Stimulated activated CD4-positive, alpha-beta T cell treated with anti-CD3 and anti-CD28 coated beads, Interleukin-1b, Interleukin-23, amount 100 ng/mL, for 24 hours (primary cell): ENCODE measurements around the gene CFLAR.

ENCODE experiments used
- DNase-seq, 4 experiments: peaks; one replicate each; pipeline ENCODE4 v3.0.0-alpha.2; 2020; ENCODE audit warnings: low read depth in 4 of 4, low spot score in 1 of 4

Gene CFLAR

DNA sequence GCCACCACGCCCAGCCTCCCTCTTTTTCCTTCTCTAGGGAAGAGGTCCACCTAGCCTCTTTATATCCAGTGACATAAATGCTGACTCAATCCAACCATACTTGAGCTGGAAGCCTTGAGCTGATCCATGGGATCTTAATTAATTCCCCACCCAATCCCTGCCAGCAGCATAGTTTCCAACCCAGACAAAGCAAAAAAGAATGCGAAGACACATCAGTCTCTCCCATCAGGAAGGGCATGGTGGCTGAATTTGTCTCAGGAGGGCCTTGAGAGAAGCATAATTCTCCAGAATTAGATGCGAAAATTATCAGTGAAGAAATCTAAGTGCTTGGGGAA lies 89.5 kb downstream of the CFLAR start:
- DNase-seq = no peak

DNA sequence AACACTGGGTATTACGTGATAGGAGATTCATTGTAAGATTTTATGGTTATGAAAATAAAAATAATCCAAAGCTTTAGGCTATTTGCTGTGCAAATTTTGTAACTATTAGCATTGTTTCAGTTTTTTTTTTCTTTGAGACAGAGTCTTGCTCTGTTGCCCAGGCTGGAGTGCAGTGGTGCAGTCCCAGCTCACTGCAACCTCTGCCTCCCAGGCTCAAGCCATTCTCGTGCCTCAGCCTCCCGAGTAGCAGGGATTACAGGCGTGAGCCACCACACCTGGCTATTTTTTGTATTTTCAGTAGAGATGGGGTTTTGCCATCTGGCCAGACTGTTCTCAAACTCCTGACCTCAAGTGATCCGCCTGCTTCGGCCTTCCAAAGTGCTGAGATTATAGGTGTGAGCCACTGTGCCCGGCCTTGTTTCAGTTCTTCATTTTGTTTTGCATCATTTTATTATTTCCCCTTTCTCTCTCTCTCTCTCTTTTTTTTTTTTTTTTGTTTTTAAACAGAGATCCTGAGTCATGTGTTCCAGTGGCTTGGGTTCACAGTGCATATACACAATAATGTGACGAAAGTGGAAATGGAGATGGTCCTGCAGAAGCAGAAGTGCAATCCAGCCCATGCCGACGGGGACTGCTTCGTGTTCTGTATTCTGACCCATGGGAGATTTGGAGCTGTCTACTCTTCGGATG lies 92.7 kb downstream of the CFLAR start:
- DNase-seq = no peak

DNA sequence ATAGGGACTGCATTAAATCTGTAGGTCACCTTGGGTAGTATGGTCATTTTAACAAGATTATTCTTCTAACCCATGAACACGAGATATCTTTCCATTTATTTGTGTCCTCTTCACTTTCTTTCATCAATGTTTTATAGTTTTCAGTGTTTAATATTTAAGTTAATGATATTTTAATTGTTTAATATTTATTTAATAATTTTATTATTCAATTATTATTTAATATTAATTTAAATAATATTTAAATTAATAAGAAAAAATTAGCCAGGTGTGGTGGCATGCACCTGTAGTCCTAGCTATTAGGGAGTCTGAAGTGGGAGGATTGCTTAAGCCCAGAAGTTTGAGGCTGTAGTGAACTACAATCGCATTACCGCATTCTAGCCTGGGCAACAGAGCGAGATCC lies 100.0 kb downstream of the CFLAR start:
- DNase-seq = no peak

DNA sequence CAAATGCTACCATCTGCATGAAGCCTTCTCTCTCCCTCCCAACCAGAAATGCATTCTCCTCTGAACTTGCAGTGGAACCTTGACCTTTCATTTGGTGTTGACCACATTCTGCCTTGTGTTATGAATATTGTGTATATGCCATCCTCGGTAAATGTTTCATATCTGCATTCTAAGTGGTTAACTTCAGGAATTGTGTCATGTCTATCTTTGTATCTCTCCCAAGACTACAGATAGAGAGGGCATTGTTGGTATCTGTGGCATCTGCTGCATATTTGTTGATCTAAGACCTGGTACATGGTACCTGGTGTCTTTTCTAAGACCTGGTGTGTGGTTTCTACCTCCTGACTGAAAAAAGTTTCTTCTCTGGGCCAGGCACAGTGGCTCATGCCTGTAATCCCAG lies 101.0 kb downstream of the CFLAR start:
- no peak for DNase-seq

DNA sequence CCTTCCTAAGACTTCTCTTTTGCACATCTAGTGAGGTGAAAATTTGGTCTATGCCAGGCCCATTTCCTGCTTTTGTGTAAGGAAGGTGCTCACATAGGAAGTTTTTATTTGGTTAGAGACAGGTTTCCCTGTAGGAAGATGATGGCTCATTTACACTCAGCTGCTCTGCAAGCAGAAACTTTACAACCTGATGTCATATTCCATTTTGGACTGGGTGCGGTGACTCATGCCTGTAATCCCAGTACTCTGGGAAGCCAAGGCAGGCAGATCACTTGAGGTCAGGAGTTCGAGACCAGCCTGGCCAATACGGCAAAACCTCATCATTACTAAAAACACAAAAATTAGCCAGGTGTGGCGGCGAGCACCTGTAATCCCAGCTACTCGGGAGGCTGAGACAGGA lies 102.8 kb downstream of the CFLAR start:
- no peak for DNase-seq

DNA sequence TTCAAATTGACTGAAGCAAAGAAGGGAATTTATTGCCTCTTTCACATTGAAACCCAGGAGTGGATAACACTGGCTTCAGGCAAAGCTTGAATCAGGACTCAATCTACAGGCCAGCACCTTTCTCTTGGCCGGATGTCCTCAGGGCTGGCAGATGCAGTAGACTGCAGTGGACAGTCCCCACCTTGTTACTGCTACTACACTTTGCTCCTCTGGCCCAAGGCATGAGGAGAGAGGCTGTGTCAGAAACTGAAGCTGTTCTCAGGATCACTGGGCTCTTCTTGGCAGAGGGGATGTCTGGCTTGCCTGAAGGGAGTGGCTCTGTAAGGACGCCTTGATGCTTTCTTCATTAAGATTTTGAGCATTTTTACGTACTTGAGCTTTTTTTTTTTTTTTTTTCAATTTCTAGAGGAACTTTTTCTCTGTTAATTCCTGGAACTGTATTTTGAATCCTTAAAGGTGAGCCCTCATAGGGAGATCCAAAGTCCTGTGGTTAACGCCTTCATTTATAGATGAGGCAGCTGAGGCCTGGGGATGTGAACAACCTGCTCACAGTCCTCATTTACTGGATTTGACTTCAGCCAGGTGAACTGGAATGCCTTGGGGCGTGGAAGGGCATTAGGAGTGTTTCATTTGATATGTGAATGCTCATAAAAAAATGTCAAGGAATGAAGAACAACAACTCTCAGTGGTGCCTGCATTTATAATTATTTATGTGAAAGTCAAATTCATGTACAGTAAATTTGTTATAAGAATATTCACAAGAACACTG lies 103.5 kb downstream of the CFLAR start:
- DNase-seq = no peak

DNA sequence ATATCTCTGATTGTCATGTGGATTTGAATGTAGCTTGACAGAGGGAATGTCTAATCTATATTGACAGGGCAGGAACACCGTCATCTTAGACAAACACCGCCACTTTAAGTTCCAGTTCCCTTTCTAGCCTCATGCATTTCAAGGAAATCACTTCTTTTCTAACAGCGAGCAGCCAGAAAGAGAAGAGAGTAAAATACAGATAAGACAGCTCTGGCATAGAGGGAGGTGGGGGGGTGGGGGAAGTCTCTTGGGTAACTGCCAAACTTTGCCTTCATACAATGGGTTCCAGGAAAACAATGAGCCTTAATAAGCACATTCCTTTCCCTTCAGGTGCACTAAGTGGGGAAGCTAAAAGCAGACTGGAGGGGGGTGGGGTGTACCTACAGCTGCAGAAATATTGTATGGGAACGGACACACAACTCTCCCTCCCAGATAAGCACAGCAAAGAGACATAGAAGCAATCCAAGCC lies 104.2 kb downstream of the CFLAR start:
- no peak for DNase-seq

DNA sequence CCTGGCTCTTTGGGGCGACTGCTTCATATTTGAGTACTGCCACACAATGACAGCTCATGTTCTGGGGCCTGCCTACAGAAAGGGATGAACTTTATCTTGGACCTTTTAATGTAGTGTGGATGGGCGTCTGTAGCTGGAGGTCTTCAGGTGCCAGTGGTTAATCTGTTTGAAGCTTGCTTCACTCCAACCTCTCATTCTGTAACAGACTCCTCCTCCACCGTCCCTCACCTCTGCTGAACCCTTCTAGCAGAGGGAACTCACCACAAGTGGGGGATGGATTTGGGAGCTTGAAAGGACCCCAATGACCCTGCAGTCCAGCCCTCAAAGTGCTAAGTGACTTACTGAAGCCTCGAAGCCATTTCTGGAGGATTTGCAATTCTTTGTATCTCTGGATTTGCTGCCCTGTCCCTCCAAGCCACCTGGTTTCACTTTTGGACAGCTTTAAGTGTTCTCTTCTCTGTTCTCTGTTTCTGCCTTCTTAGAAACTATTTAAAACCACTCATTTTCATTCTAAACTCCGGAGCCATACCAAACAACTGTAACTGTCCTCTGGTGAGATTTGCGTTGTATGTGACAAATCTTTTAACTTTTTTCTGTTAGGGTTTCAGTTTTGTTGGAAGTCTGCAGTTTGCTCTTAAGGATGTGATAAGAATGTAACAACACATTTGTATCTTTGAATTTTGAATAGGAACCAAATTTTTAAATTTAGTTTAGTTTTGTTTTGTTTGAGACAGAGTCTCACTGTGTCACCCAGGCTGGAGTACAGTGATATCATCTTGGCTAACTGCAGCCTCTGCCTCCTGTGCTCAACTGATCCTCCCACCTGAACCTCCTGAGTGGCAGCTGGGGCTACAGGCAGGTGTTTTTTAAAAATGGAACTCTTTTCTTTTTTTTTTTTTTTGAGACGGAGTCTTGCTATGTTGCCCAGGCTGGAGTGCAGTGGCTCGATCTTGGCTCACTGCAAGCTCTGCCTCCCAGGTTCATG lies 107.4 kb downstream of the CFLAR start:
- no peak for DNase-seq
